Nephron (organoid): ENCODE results near the gene GPR18.

ENCODE experiments used
- H3K27ac Mint-ChIP-seq, 3 experiments: 2 replicates each; pipeline ENCODE4 v1.8.0; 2020; ENCODE audit warnings: mixed read lengths in 3 of 3, mild to moderate bottlenecking in 2 of 3, moderate library complexity in 1 of 3
- H3K27me3 Mint-ChIP-seq: 2 replicates; pipeline ENCODE4 v1.8.0; 2021; ENCODE audit warnings: low read depth, mild to moderate bottlenecking, moderate library complexity, mixed read lengths
- H3K36me3 Mint-ChIP-seq: 2 replicates; pipeline ENCODE4 v1.8.0; 2020; ENCODE audit warnings: low read depth, mixed read lengths
- H3K4me1 Mint-ChIP-seq: 2 replicates; pipeline ENCODE4 v1.8.0; 2020; ENCODE audit warnings: mixed read lengths
- H3K4me3 Mint-ChIP-seq, 3 experiments: 2 replicates each; pipeline ENCODE4 v1.8.0; 2020; ENCODE audit warnings: mild to moderate bottlenecking in 3 of 3, mixed read lengths in 3 of 3, moderate library complexity in 2 of 3
- H3K9me3 Mint-ChIP-seq: 2 replicates; pipeline ENCODE4 v1.8.0; 2020; ENCODE audit warnings: mixed read lengths
- TF ChIP-seq, protein P1 (sequence below), 3 experiments: fragments of 200-600 bp; sonication (generic); IDR thresholded peaks; one replicate each; pipeline ENCODE4 v1.5.0; 2021; ENCODE audit warnings: antibody characterized with exemption in 3 of 3; ENCODE audit not compliant: unreplicated experiment in 3 of 3

The GPR18 gene

DNA sequence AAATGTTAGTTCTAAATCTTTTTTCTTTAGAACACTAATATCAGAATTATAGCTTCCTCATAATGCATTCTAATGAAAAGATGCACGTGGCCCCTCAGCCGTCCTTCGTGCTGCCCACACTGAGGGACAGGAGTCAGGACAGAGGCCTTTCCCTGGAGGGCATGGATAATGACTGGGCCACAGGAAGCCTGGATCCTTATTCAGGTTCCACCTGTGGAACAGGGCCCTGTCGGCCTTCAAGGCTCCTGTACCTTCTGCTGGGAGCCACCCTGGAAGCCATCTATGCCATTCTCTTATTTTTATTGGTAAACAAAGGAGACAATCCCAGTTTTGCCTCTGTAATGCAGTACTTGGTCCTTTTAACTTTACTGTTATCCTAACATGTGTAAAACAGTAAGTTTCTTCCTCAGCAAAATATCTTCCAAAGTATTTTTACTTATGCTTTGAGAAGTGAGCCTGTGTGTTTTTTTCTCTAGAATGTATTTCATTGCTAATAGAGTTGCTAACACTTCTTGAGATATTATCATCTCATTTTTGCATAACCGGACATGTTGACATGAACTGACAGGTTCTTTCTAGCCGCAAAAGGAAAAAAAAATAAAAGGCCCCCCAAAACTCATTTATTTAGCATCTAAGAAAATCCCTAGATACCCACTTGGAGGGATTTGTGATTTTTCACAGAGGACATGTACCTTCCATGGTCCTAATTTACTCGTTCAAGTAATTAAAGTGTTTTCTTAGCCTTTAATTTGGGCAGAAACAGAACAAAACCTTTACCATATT is 43.1 kb upstream of the GPR18 start:
- Mint-ChIP-seq H3K4me1 (peaks cover 12% of the 10 kb centered on the region), H3K27me3 (no peaks in the 10 kb centered on the region), H3K4me3 (no peak overlapping the region), H3K9me3 (no peaks in the 10 kb centered on the region), H3K36me3 (no peaks in the 10 kb centered on the region), H3K27ac (no peak overlapping the region)
- TF ChIP-seq, protein P1, sequence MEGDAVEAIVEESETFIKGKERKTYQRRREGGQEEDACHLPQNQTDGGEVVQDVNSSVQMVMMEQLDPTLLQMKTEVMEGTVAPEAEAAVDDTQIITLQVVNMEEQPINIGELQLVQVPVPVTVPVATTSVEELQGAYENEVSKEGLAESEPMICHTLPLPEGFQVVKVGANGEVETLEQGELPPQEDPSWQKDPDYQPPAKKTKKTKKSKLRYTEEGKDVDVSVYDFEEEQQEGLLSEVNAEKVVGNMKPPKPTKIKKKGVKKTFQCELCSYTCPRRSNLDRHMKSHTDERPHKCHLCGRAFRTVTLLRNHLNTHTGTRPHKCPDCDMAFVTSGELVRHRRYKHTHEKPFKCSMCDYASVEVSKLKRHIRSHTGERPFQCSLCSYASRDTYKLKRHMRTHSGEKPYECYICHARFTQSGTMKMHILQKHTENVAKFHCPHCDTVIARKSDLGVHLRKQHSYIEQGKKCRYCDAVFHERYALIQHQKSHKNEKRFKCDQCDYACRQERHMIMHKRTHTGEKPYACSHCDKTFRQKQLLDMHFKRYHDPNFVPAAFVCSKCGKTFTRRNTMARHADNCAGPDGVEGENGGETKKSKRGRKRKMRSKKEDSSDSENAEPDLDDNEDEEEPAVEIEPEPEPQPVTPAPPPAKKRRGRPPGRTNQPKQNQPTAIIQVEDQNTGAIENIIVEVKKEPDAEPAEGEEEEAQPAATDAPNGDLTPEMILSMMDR (IDR thresholded peaks at IDR 0.05; ENCODE audit: unreplicated experiment in 3 of 3), result no peak

- Mint-ChIP-seq H3K4me3 (no peak overlapping the region), H3K4me1 (peaks cover 21% of the 10 kb centered on the region), H3K27ac (no peak overlapping the region), H3K27me3 (no peaks in the 10 kb centered on the region), H3K9me3 (no peaks in the 10 kb centered on the region), H3K36me3 (no peaks in the 10 kb centered on the region)
- TF ChIP-seq, protein P1 (IDR thresholded peaks at IDR 0.05; ENCODE audit: unreplicated experiment in 3 of 3), result no peak
Observed at GRCh38 chr13:99299920-99300341, 41.8 kb upstream of the GPR18 start.

GRCh38 chr13:99299256-99299919 is 41.2 kb upstream of the GPR18 start:
- H3K27me3 Mint-ChIP-seq, result no peaks in the 10 kb centered on the region
- no peak overlapping the region for H3K4me3 Mint-ChIP-seq
- TF ChIP-seq, protein P1 (IDR thresholded peaks at IDR 0.05; ENCODE audit: unreplicated experiment in 3 of 3), result no peak
- no peak overlapping the region for H3K27ac Mint-ChIP-seq
- no peaks in the 10 kb centered on the region for H3K36me3 Mint-ChIP-seq
- H3K4me1 Mint-ChIP-seq, result peaks cover 21% of the 10 kb centered on the region
- H3K9me3 Mint-ChIP-seq, result no peaks in the 10 kb centered on the region

DNA sequence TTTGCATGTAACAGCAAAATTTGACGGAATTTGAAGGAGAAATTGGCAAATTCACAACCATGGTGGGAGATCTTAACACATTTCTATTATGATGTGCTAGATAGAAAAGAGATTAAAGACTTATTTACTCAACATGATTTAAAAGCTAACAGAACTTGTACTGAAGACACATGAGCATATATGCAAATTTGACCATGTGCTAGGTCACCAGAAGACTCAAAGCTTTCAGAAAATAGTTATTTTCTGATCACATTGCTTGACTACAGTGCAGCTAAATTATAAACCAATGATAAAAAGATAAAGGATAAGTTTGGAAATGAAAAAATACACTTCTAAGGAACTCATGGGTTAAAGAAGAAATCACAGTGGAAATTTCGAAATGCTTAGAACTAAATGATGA is 39.9 kb upstream of the GPR18 start:
- H3K27ac Mint-ChIP-seq, result no peak overlapping the region
- no peaks in the 10 kb centered on the region for H3K27me3 Mint-ChIP-seq
- TF ChIP-seq, protein P1 (IDR thresholded peaks at IDR 0.05; ENCODE audit: unreplicated experiment in 3 of 3), result no peak
- no peaks in the 10 kb centered on the region for H3K9me3 Mint-ChIP-seq
- no peak overlapping the region for H3K4me3 Mint-ChIP-seq
- peaks cover 21% of the 10 kb centered on the region for H3K4me1 Mint-ChIP-seq
- H3K36me3 Mint-ChIP-seq, result no peaks in the 10 kb centered on the region

- Mint-ChIP-seq H3K27ac (no peak overlapping the region), H3K9me3 (no peaks in the 10 kb centered on the region), H3K4me1 (peaks cover 21% of the 10 kb centered on the region), H3K27me3 (no peaks in the 10 kb centered on the region), H3K36me3 (no peaks in the 10 kb centered on the region), H3K4me3 (no peak overlapping the region)
- TF ChIP-seq, protein P1 (IDR thresholded peaks at IDR 0.05; ENCODE audit: unreplicated experiment in 3 of 3), result no peak
Observed at GRCh38 chr13:99297331-99297730, 39.2 kb upstream of the GPR18 start.
